ENCODE measurements around the gene FYCO1.

FYCO1 gene

GRCh38 chr3:45981346-45982074, 14.1 kb downstream of the FYCO1 start:
- DNase-seq, result no peak

DNA sequence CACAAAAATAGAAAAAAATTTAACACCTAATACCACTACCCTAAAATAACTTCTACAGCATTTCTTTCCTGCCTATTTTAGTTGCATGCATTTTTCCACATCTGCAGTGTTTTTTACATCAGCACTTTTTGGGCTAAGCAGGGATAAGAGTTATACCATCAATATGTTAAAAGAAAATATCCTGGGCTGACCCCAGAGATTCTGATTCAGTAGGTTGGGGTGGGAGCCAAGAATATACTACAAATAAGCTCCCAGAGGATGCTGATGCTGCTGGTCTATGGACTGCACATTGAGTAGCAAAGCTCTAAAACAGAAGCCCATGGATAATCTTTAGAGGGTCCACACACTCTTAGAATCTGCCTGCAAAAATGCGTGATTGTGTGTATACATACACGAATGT, 14.8 kb downstream of the FYCO1 start:
- no peak for DNase-seq

DNA sequence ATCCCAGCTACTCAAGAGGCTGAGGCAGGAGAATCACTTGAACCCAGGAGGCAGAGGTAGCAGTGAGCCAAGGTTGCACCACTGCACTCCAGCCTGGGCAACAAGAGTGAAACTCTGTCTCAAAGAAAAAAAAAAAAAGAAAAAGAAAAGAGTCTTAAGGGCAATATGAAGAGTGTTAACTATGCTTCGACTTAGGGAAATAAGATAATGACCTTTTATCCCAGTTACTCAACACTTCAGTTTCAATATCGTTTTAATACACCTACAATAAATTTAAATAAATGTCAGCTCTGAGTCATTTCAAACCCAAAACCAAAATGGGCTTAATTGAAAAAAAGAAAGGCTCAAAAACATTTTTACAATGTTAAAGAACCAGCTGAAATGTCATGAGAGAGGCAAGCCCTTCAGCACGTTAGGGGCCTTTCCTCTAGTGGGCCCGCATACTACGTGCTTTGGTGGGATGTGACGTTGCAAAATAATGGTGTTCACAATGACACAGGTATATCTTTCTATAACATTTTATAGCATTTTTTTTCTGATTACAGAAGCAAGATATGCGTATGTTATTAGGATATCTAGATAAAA, 15.3 kb downstream of the FYCO1 start:
- DNase-seq, result no peak

DNA sequence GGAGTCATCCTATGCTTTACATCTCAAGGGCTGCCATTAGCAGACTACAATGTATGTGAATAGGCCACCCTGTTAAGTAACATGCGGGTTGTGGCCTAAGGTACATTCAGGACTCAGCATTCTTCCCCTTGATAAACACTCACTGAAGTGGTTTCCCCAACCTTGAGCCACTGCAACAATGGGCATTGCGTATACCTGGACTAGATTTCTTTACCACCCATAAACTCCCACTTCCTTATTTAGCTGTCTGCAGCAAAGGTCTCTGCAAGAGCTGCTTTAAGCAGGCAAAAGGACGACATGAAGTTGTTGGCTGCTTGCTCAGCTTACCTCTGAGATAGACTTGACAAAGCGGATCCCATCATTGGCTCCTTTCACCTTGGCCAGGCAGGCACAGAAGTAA, 16.2 kb downstream of the FYCO1 start:
- DNase-seq, result no peak

GRCh38 chr3:45978006-45978761, 17.4 kb downstream of the FYCO1 start:
- no peak for DNase-seq

- no peak for DNase-seq
Measured at GRCh38 chr3:45976191-45977091, 19.2 kb downstream of the FYCO1 start.

GRCh38 chr3:45975686-45976085, 19.9 kb downstream of the FYCO1 start:
- no peak for DNase-seq

DNA sequence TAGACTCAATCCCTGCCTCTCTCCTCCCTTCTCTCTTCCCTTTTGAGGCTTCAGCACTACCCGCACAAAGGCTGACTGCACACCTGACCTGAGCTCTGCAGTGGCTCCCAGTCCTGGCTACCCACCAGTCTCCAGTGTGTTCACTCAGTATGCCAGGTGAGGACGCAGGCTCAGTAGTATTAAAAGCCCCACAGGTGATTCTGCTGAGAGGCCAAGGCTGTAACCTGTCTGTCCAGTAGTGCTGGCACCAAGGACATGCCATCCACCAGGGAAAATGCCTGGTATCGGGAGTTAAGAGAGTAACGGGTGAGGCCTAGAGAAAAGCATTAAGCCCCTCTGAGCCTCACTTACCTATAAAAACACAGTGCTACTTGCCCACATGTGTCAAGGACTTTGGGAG, 20.9 kb downstream of the FYCO1 start:
- no peak for DNase-seq

DNA sequence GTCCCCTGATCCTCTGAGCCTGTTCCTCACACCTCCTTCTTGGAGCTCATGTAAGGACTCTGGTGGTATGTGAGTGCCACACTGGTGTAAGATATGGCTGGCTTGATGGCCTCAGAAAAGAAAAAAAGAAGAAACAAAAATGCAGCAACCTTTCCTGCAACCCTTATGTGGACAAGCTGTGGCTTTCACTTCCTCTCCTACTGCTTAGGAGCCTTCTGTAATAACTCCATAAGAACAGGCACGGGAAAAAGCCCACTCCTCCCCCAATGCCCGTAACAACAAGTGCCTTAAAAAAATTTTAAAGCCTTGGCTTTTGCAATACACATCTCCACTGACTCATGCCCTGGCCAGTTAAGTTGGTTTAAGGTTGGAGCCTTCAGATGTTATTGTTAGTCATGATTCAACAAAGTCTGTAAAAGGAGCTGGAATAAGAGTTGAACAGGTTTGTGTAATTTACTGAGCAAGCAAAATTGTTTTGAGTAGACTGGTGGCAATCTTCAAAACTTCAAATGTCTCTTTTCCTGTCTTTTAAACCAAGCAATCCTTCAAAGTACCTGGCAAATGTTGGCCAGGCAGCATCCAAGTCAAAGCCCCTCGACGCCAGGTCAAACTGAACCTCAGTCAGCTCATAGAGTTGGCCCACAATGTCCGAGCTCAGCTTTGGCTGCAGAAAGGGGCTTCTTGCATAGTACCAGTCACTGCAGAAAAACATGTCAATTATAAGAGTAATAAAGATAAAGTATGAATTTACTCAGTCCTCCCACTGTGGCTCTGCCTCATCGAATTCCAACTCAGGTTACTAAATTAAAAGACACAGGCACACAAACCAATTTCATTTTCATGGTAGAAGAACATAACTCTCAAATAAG, 22.9 kb downstream of the FYCO1 start:
- no peak for DNase-seq

DNA sequence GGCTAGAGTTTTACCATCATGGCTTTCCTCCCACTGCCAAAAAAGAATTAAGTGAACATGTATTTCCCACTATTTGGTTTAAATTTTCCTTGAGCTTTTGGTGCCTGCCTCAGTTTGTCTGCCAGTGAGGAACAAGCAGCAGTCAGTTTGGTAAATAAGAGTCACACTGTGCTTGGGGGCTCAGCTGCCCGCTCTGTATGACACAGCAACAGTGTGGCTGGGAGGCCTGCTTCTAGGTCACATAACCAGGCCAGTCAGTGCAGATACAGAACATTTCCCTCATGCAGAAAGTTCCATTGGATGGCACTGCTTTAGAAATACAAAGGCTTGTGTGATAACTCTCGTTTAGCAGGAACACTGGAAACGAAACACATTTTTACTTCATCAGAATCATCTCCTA, 25.7 kb downstream of the FYCO1 start:
- no peak for DNase-seq

DNA sequence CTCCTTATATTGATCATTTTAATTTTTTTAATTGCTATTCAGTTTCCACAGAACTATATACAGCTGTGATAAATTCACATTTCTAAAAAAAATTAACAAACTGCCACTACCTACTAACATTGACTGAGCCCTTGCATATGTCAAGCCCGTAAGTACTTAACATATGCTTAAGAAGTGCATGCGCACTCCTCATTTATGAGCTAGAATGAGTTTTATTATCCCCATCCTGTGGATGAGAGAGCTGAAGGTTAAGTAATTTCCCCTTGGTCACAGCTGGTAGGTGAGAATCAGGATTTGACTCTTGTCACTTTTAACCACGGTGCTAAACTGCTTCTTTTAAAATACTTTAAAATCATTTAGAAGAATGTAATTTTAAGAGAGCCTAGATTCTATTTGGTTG, 26.5 kb downstream of the FYCO1 start:
- no peak for DNase-seq

GRCh38 chr3:45968706-45969105, 26.9 kb downstream of the FYCO1 start:
- no peak for DNase-seq

- no peak for DNase-seq
Measured at GRCh38 chr3:45968149-45968548, 27.5 kb downstream of the FYCO1 start.

DNA sequence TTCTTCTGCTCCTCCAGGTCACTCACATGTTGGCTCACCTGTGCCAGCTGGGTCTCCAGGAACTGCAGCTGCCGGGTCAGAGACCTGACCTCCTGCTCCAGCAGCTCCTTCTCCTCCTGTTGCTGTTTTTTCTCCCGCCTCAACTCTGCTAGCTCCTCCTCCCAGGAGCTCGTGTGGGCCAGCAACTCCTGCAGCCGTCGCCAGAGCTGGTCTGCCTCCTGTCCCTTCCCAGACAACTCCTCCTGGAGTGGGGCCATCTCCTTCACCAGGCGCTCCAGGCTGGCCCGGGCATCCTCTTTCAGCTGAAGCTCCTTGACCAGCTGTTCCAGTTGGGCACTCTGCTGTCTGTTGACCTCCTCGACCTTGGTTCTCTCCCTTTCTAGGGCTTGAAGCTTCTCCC, 27.9 kb downstream of the FYCO1 start:
- DNase-seq, result no peak

GRCh38 chr3:45966950-45967640, 28.5 kb downstream of the FYCO1 start:
- peak; percentile 43 for DNase-seq

DNA sequence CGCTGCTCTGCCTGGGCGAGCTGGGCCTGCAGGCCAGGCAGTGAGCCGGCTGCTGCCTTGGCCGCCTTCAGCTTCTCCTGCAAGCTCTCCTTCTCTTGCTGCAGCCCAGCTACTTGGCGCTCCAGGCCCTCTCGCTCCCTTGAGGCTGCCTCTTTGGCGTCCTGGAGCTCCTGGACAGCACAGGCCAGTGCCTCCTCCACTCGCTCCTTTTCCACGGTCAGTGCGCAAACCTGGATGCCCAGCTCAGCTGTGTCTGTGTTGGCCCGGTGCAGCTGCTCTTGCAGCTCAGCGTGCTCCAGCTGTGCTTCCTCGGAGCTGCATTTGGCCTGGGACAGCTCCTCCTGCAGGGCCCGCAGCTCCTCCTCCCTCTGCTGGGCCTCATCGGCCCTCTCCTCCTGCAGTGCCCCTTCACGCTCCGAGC, 29.2 kb downstream of the FYCO1 start:
- peak; percentile 58 for DNase-seq

DNA sequence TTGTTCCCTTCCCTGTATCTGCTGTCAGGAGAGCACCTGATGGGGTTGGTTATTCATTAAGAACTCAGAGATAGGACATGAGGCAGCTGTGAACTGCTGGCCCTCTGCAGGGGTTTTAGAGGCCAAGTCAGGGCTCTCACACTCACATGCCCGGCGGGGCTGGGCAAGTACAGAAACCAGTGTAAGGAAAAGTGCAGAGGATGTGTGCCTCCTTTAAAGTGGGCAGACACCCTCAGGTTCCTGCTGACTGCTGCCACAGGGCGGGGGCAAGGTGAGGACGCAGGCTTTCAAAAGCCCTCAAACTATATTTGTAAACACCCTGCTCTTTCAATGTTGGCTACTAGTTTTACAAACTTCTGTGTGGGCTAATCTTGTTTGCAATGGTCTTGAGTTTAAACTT, 30.0 kb downstream of the FYCO1 start:
- no peak for DNase-seq

- no peak for DNase-seq
Measured at GRCh38 chr3:45965253-45965652, 30.4 kb downstream of the FYCO1 start.

- DNase-seq, result no peak
Measured at GRCh38 chr3:45964139-45964538, 31.5 kb downstream of the FYCO1 start.

- no peak for DNase-seq
Measured at GRCh38 chr3:45962033-45962432, 33.6 kb downstream of the FYCO1 start.

DNA sequence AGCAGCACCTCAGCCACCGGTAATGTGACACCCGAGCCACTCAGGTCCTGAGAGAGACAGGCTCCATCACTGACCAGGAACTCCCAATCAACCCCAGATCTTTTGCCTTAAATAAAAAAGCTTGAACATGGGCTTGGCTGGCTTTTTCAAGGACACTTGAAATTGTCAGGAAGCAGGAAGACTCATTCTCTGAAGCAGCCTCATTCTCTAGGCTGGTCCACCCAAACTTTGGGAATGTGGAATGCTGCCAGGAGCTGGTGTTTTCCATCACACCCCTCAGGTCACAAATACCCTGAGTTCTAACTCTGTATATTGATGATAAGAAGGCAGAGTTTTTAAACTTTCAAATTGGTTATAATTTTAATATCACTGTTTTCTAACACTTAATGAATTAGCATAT, 35.3 kb downstream of the FYCO1 start:
- DNase-seq, result no peak

All from left hindlimb (tissue), 1 donor.